IPS-15b (cell line): Measurements from ENCODE around the gene DHX9.

Experiments
- H3K27me3 ChIP-seq: one replicate; pipeline ENCODE4 v1.6.1; 2013; ENCODE audit warnings: low read length; ENCODE audit not compliant: control insufficient read depth, insufficient read depth
- H3K36me3 ChIP-seq: one replicate; pipeline ENCODE4 v1.6.1; 2013; ENCODE audit warnings: low read length; ENCODE audit not compliant: control insufficient read depth, insufficient read depth
- H3K4me1 ChIP-seq: one replicate; pipeline ENCODE4 v1.6.1; 2013; ENCODE audit warnings: mild to moderate bottlenecking, low read length; ENCODE audit not compliant: control insufficient read depth, insufficient read depth
- H3K4me3 ChIP-seq: one replicate; pipeline ENCODE4 v1.5.1; 2013; ENCODE audit warnings: low read depth, low read length
- H3K9ac ChIP-seq: one replicate; pipeline ENCODE4 v1.6.1; 2013; ENCODE audit warnings: low read depth, mild to moderate bottlenecking, low read length
- H3K9me3 ChIP-seq: one replicate; pipeline ENCODE4 v1.6.1; 2013; ENCODE audit warnings: mild to moderate bottlenecking, low read length; ENCODE audit not compliant: control insufficient read depth, insufficient read depth

Gene DHX9

DNA sequence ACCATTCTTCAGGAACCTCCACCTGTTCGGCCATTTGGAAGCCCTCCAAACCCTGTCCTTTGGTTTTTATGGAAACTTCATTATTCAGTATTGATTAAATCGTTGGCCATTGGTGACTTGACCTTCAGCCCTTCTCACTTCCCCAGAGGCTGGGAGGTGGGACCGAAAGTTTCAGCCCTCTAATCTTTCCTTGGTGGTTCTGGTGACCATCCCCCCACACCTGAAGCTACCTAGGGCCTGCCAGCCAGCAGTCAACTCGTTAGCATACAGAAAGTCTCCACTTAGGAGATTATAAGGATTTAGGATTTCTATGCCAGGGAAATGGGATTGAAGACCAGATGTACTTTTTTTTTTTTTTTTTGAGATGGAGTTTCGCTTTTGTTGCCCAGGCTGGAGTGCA is 6.7 kb downstream of the DHX9 start:
- H3K36me3 ChIP-seq, result peaks cover 32% of the 10 kb centered on the region
- H3K4me3 ChIP-seq, result no peak overlapping the region
- peaks cover 11% of the 10 kb centered on the region for H3K4me1 ChIP-seq
- H3K27me3 ChIP-seq, result no peaks in the 10 kb centered on the region
- H3K9ac ChIP-seq, result no peak overlapping the region
- no peaks in the 10 kb centered on the region for H3K9me3 ChIP-seq

DNA sequence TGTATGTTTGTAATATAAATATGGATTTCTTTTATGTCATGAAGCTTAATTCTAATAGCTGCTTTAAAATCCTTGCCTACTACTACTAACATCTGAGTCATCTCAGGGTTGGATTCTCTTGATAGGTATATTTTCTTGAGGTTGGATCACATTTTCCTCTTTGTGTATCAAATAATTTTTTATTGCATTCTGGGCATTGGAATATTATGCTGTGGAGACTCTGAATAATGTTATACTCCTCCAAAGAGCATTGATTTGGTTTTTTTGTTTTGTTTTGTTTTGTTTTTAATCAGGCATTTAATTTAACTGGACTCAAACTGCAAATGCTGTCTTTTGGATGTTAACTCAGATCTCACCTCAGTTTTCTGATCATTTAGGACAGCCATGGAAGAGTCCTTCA is 8.0 kb downstream of the DHX9 start:
- Histone ChIP-seq H3K9me3 (no peaks in the 10 kb centered on the region), H3K9ac (no peak overlapping the region), H3K4me1 (peaks cover 10% of the 10 kb centered on the region), H3K27me3 (no peaks in the 10 kb centered on the region), H3K4me3 (no peak overlapping the region), H3K36me3 (peaks cover 34% of the 10 kb centered on the region)

DNA sequence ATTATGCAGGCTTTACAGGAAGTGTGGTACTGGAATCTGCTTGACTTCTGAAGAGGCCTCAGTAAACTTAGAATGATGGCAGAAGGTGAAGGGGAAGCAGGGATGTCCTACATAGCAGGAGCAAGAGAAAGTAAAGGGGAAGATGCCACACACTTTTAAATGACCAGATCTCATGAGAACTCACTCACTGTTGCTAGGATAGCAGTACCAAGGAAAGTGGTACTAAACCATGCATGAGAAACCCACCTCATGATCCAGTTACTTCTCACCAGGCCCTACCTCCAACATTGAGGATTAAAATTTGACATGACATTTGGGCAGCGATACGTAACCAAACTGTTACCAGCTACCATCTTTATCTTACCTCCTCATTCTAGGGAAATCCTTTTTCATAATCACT is 9.6 kb downstream of the DHX9 start:
- no peak overlapping the region for H3K9ac ChIP-seq
- H3K36me3 ChIP-seq, result peaks cover 43% of the 10 kb centered on the region
- peaks cover 6% of the 10 kb centered on the region for H3K4me1 ChIP-seq

DNA sequence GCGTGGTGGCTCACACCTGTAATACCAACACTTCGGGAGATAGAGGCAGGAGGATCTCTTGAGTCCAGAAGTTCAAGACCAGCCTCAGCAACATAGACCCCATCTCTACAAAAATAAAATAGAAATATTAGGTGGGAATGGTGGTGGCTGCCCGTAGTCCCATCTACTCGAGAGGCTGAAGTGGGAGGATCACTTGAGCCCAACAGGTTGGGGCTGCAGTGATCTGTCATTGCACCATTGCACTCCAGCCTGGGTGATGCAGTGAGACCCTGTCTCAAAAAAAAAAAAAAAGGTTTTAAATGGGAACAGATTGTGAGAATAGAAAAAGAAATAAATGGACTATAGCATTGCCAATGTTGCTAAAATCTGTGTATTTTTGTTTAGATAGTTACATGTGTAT is 11.2 kb downstream of the DHX9 start:
- peaks cover 5% of the 10 kb centered on the region for H3K4me1 ChIP-seq
- no peak overlapping the region for H3K4me3 ChIP-seq
- H3K27me3 ChIP-seq, result no peaks in the 10 kb centered on the region
- H3K36me3 ChIP-seq, result peaks cover 49% of the 10 kb centered on the region
- H3K9ac ChIP-seq, result no peak overlapping the region
- H3K9me3 ChIP-seq, result no peaks in the 10 kb centered on the region

More for the DNA sequence above, 9.6 kb downstream of the DHX9 start:
- Histone ChIP-seq H3K27me3 (no peaks in the 10 kb centered on the region), H3K9me3 (no peaks in the 10 kb centered on the region), H3K4me3 (no peak overlapping the region)

DNA sequence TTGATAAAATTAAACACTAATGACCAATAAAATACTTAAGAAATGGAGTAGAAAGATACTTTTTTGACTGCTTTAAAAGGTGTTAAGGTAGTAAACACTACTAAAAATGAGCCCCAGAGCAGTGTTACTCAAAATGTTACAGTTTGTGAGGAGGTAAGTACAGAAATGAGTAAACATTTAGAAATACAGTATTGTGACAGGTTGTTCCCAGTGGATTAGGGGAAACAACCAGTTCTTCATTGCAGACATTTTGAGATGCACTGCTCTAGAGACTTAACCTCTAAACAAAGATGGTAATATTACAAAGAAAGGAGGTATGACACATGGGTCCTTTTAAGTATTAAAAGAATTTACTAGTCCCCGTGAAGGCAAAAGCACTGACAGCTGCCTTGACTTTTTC is 12.7 kb downstream of the DHX9 start:
- no peaks in the 10 kb centered on the region for H3K27me3 ChIP-seq
- H3K9ac ChIP-seq, result no peak overlapping the region
- H3K4me3 ChIP-seq, result no peak overlapping the region
- H3K9me3 ChIP-seq, result no peaks in the 10 kb centered on the region
- peaks cover 57% of the 10 kb centered on the region for H3K36me3 ChIP-seq
- H3K4me1 ChIP-seq, result no peaks in the 10 kb centered on the region

DNA sequence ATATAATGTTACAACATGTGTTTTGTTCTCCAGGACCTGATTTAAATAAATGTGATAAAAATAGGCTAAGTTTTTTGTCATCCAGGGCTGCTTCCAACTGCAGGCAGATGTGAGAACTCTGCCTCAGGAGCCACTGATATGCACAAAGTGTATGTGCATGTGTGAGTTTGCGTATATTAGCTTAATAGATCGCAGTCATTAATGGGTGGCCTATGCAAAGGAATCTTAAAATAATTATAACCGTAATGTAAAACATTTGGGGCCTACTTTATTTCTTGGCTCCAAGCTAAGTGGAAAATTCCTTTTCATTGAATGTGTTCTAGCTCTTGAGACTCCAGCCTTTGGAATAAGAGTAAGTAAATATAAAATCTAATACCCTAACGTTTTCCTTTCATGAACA is 16.8 kb downstream of the DHX9 start:
- no peak overlapping the region for H3K4me3 ChIP-seq
- H3K27me3 ChIP-seq, result no peaks in the 10 kb centered on the region
- peaks cover 70% of the 10 kb centered on the region for H3K36me3 ChIP-seq
- H3K9ac ChIP-seq, result no peak overlapping the region
- H3K4me1 ChIP-seq, result no peaks in the 10 kb centered on the region
- no peaks in the 10 kb centered on the region for H3K9me3 ChIP-seq

DNA sequence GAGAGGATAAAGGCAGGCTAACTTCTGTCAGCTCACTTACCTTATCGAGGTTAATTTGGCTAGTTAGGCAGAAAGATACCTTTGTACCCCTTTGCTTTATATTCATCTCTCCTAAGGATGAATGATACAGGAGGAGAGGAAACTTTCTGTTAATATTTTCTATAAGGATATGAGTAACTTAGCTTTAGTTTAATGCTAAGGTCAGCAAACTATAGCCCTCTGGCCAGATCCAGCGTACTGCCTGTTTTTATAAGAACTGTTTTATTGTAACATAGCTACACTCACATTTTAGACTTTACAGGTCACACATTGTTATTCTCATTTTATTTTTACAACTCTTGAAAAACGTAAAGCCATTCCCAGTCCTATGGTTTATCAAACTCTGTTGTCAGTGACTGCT is 18.1 kb downstream of the DHX9 start:
- Histone ChIP-seq H3K4me1 (no peaks in the 10 kb centered on the region), H3K36me3 (peaks cover 78% of the 10 kb centered on the region)

DNA sequence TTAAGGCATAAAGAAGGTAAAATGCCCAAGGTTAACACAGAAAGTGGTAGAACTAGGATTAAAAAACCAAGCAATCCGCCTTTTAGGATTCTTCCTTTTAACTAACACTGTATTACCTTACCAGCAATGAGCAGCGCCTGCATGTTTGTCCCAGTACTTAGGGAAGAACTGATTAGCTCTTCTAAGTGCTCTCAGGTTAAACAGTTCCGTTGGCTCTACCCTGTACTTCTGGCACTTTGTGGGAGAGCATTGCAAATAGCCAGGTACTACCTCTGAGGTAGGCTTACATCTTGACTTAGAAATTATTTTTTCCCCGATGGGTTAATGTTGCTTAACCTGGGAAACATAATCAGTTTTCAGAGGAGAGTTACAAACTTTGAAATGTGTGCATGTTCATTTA is 21.5 kb downstream of the DHX9 start:
- no peaks in the 10 kb centered on the region for H3K27me3 ChIP-seq
- H3K9ac ChIP-seq, result no peak overlapping the region
- H3K9me3 ChIP-seq, result no peaks in the 10 kb centered on the region
- no peaks in the 10 kb centered on the region for H3K4me1 ChIP-seq
- H3K36me3 ChIP-seq, result peaks cover 71% of the 10 kb centered on the region
- no peak overlapping the region for H3K4me3 ChIP-seq

More for the DNA sequence above, 18.1 kb downstream of the DHX9 start:
- Histone ChIP-seq H3K9ac (no peak overlapping the region), H3K4me3 (no peak overlapping the region), H3K27me3 (no peaks in the 10 kb centered on the region), H3K9me3 (no peaks in the 10 kb centered on the region)

DNA sequence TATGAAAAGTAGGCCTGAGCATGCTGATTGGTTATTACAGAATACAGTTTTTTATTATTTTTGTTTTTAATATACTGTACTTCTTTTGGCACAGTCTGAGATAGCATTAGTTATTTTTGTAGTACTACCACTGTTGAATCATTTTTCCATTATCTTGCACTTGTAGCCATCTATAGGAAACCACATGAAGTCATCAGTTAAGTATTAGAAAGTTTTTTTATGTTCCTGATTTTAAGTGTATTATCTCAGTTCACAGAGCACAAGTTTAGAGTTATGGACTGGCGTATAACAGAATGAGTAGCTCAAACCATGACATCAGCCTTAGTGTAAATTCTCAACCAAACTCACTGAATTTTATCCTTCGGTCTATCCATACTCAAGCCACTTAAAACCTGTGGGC is 22.8 kb downstream of the DHX9 start:
- no peak overlapping the region for H3K9ac ChIP-seq
- H3K36me3 ChIP-seq, result peaks cover 67% of the 10 kb centered on the region
- no peaks in the 10 kb centered on the region for H3K9me3 ChIP-seq

DNA sequence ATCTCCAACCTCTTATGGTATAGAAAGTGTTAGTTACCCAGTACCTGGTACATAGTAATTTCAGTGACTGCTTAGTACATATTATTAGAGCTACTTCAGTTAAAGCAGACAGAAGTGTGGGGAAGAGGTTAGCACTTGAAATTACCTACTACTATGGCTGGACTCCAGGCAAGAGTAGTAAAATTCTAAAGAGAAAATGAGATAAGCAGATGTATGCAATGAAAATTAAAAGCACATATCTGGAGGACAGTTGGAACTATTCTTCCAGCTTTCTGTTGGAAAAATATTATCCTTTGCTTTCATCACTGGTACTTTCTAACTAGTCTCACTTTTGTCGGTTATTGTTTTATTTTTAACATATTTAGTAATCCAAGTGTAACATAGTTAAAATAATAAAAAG is 23.7 kb downstream of the DHX9 start:
- H3K27me3 ChIP-seq, result no peaks in the 10 kb centered on the region
- H3K4me1 ChIP-seq, result no peaks in the 10 kb centered on the region
- no peak overlapping the region for H3K9ac ChIP-seq
- no peaks in the 10 kb centered on the region for H3K9me3 ChIP-seq
- peaks cover 68% of the 10 kb centered on the region for H3K36me3 ChIP-seq
- no peak overlapping the region for H3K4me3 ChIP-seq

More for the DNA sequence above, 22.8 kb downstream of the DHX9 start:
- no peak overlapping the region for H3K4me3 ChIP-seq
- H3K27me3 ChIP-seq, result no peaks in the 10 kb centered on the region
- H3K4me1 ChIP-seq, result no peaks in the 10 kb centered on the region

- peaks cover 62% of the 10 kb centered on the region for H3K36me3 ChIP-seq
- no peaks in the 10 kb centered on the region for H3K4me1 ChIP-seq
- H3K9me3 ChIP-seq, result no peaks in the 10 kb centered on the region
Observed at GRCh38 chr1:182863940-182864339, 24.8 kb downstream of the DHX9 start.

DNA sequence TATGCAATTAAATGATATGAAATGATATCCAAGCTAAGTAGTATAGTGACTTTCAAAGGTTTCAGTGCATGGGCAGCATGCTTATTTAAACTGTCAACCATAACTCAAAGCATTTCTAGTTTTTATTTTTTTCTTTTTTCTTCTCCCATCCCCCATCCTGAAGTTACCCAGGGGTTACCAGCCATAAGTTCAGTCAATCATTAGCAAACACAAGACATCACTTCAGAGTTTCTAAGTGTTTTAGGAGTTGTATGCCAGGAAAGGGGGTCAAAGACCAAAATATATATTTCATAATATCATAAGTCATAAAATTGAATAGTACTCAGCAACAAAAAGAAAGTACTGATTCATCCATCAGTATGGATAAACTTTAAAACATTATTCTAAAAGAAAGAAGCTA is 28.7 kb downstream of the DHX9 start:
- Histone ChIP-seq H3K4me3 (no peak overlapping the region), H3K27me3 (no peaks in the 10 kb centered on the region), H3K9me3 (no peaks in the 10 kb centered on the region), H3K4me1 (no peaks in the 10 kb centered on the region), H3K9ac (no peak overlapping the region), H3K36me3 (peaks cover 46% of the 10 kb centered on the region)

More at GRCh38 chr1:182863940-182864339, 24.8 kb downstream of the DHX9 start:
- Histone ChIP-seq H3K27me3 (no peaks in the 10 kb centered on the region), H3K4me3 (no peak overlapping the region), H3K9ac (no peak overlapping the region)

DNA sequence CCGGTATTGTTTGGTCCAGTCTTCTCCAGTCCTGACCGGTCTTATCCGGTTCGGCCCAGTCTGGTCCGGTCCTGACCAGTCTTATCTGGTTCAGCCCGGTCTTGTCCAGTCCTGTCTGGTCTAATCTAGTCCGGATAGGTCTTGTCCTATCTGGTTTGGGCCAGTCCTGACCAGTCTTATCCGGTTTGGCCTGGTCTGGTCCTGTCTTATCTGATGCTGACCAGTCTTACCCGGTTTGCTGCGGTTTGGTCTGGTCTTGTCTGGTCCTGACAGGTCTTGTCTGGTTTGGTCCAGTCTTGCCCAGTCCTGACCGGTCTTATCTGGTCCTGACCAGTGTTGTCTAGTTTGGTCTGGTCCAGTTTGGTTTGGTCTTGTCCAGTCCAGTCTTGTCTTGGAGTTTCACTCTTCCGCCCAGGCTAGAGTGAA is 30.1 kb downstream of the DHX9 start:
- H3K36me3 ChIP-seq, result peaks cover 54% of the 10 kb centered on the region
- H3K4me3 ChIP-seq, result no peak overlapping the region
- H3K9ac ChIP-seq, result no peak overlapping the region
- H3K9me3 ChIP-seq, result no peaks in the 10 kb centered on the region
- H3K27me3 ChIP-seq, result no peaks in the 10 kb centered on the region
- no peaks in the 10 kb centered on the region for H3K4me1 ChIP-seq
